CD14-positive monocyte (primary cell): ENCODE results near the gene ZNF653. TPM values are rescaled to one million over a fixed set of nuclear protein-coding genes. Genes with fewer than 3 reads are reported as not detected.

ENCODE experiments used
- DNase-seq, 3 donors: peaks; one replicate each; pipeline ENCODE4 v3.0.0-alpha.2; 2011 to 2022
- H2AFZ ChIP-seq: 2 replicates; pipeline ENCODE4 v1.6.0; 2012; ENCODE audit warnings: mild to moderate bottlenecking, low read depth, low read length, inconsistent platforms; ENCODE audit not compliant: insufficient read depth, poor library complexity, severe bottlenecking
- H3K27ac ChIP-seq, 2 donors: 1 replicate in 1 of 2; 2 replicates in 1 of 2; pipeline ENCODE4 v1.5.1; 2012 to 2013; ENCODE audit warnings: low read length in 2 of 2, control low read depth in 1 of 2, inconsistent platforms in 1 of 2, low read depth in 1 of 2, mild to moderate bottlenecking in 1 of 2
- H3K27me3 ChIP-seq, 2 donors: one replicate each; pipeline versions ENCODE4 v1.6.0 to v1.6.1; 2011 to 2013; ENCODE audit warnings: low read length in 2 of 2; ENCODE audit not compliant: control insufficient read depth in 2 of 2, insufficient read depth in 2 of 2
- H3K36me3 ChIP-seq, 2 donors: replicated peaks in 1 of 2; 1 replicate in 1 of 2; 2 replicates in 1 of 2; pipeline versions ENCODE4 v1.5.1 to v1.6.1; 2012 to 2013; ENCODE audit warnings: low read length in 2 of 2, control low read depth in 1 of 2, inconsistent platforms in 1 of 2, mild to moderate bottlenecking in 1 of 2; ENCODE audit not compliant: insufficient read depth in 2 of 2, control insufficient read depth in 1 of 2
- H3K4me1 ChIP-seq, 2 donors: 1 replicate in 1 of 2; 2 replicates in 1 of 2; pipeline versions ENCODE4 v1.5.1 to v1.6.1; 2012 to 2013; ENCODE audit warnings: low read length in 2 of 2, control low read depth in 1 of 2, inconsistent platforms in 1 of 2, mild to moderate bottlenecking in 1 of 2, moderate library complexity in 1 of 2; ENCODE audit not compliant: insufficient read depth in 2 of 2, control insufficient read depth in 1 of 2
- H3K4me2 ChIP-seq: replicated peaks from 2 replicates; pipeline ENCODE3; 2012; ENCODE audit warnings: low read length, moderate library complexity, mild to moderate bottlenecking; ENCODE audit not compliant: poor library complexity, severe bottlenecking; ENCODE audit errors: extremely low read depth
- H3K4me3 ChIP-seq, 3 experiments: fragments of 200-600 bp in 1 of 3; sonication (generic) in 1 of 3; replicated peaks in 1 of 3; 1 replicate in 2 of 3; 2 replicates in 1 of 3; pipeline ENCODE4 v1.5.1; 2011 to 2013; ENCODE audit warnings: low read length in 3 of 3, mild to moderate bottlenecking in 3 of 3, control low read depth in 2 of 3, low read depth in 2 of 3, inconsistent platforms in 1 of 3, moderate library complexity in 1 of 3
- H3K79me2 ChIP-seq: 2 replicates; pipeline ENCODE4 v1.6.0; 2012; ENCODE audit warnings: mild to moderate bottlenecking, control low read depth, inconsistent platforms, low read length, moderate library complexity; ENCODE audit not compliant: insufficient read depth
- H3K9ac ChIP-seq: 2 replicates; pipeline ENCODE4 v1.6.0; 2017; ENCODE audit warnings: low read length, mild to moderate bottlenecking; ENCODE audit not compliant: insufficient read depth, poor library complexity, severe bottlenecking
- H3K9me3 ChIP-seq, 2 donors: replicated peaks in 1 of 2; 1 replicate in 1 of 2; 2 replicates in 1 of 2; pipeline versions ENCODE4 v1.5.1 to v1.6.1; 2012 to 2013; ENCODE audit warnings: low read length in 2 of 2, control low read depth in 1 of 2; ENCODE audit not compliant: control insufficient read depth in 1 of 2, insufficient read depth in 1 of 2
- H4K20me1 ChIP-seq: 2 replicates; pipeline ENCODE4 v1.6.0; 2012; ENCODE audit warnings: mild to moderate bottlenecking, low read length, control low read depth, moderate library complexity; ENCODE audit not compliant: insufficient read depth
- H3K27ac Mint-ChIP-seq, 7 donors: one replicate each; pipeline ENCODE4 v1.8.0; 2020; ENCODE audit warnings: mild to moderate bottlenecking in 7 of 7, mixed read lengths in 7 of 7, moderate library complexity in 6 of 7, inconsistent platforms in 2 of 7
- H3K27me3 Mint-ChIP-seq, 3 donors: one replicate each; pipeline ENCODE4 v1.8.0; 2021 to 2022; ENCODE audit warnings: low read depth in 3 of 3, mild to moderate bottlenecking in 3 of 3, mixed read lengths in 3 of 3, moderate library complexity in 3 of 3, inconsistent platforms in 1 of 3
- H3K36me3 Mint-ChIP-seq, 2 donors: one replicate each; pipeline ENCODE4 v1.8.0; 2020; ENCODE audit warnings: mixed read lengths in 2 of 2, inconsistent platforms in 1 of 2, mild to moderate bottlenecking in 1 of 2
- H3K4me1 Mint-ChIP-seq: one replicate; pipeline ENCODE4 v1.8.0; 2020; ENCODE audit warnings: mild to moderate bottlenecking, mixed read lengths
- H3K4me3 Mint-ChIP-seq, 2 donors: one replicate each; pipeline ENCODE4 v1.8.0; 2020; ENCODE audit warnings: mild to moderate bottlenecking in 2 of 2, mixed read lengths in 2 of 2, moderate library complexity in 1 of 2
- H3K9me3 Mint-ChIP-seq, 7 donors: one replicate each; pipeline ENCODE4 v1.8.0; 2020 to 2022; ENCODE audit warnings: mixed read lengths in 7 of 7, mild to moderate bottlenecking in 6 of 7, moderate library complexity in 6 of 7, inconsistent platforms in 2 of 7
- CTCF ChIP-seq: fragments of 200-600 bp; IDR thresholded peaks from one replicate; pipeline ENCODE4 v1.8.0; 2022; ENCODE audit warnings: antibody characterized with exemption, mild to moderate bottlenecking
- WGBS: methylation state at CpG from one replicate; pipeline ENCODE4 v1.1.5; 2013; ENCODE audit warnings: missing lambda C conversion rate; ENCODE audit not compliant: insufficient coverage; 5-methylcytosine and 5-hydroxymethylcytosine counted together
- intact Hi-C, 2 donors: fragments of 100-400 bp; cut with micrococcal nuclease; formaldehyde crosslinking; loops; one replicate each; pipeline versions ENCODE4 v1.15.0 to v1.15.1; 2023
- polyA plus RNA-seq, 3 donors: library from polyadenylated mRNA; depleted of rRNA in 1 of 3; unstranded in 2 of 3; stranded (reverse) in 1 of 3; fragments of 300-500 nt in 2 of 3; fragments of >200 nt in 1 of 3; fragmentation: Illumina TruSeq in 2 of 3; gene quantifications; 1 replicate in 2 of 3; 2 replicates in 1 of 3; pipeline ENCODE4 v1.2.3, GENCODE V29; 2012 to 2021

ZNF653 gene
- polyA plus RNA-seq, 3 donors = 0.88 to 8.1 (median 1.2) TPM

DNA sequence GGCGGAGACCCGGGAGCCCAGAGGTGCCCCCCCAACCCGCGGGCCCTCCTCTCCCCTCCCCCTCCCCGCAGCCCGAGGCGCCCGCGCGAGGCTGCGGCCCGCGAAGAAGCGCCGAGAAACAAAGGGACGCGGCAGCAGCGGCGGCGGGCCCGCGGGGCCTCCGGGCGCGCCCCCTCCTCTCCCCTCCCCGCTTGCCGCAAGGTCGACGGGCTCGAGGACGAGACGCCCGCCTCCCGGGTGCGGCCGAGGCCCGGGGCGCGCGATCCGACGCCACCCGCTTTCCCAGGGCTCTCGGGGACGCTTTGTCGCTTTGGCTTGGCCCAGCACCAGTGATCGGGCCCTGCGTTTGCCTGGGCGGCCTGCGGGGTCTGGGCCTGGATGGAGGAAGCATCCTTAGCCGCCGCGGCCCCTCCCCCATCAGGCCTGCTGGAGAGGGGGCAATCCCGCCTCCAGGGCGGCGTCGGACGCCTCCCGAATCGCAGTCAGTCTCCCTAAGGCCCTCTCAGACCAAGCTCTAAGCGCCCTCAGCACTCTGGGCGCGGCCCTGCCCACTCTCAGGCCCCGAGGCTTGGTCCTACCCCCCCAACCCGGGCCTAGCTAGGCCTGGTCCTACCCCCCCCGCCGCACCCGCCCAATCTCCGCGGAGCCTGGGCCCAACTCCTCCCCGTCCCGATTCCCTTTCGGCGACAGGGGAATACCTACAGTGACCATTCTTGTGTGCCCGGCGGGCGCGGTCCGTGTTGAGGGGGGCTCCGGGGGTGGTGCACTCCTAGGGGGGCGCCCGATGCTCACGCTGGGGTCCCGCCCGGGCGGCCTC, 25.5 kb downstream of the ZNF653 start:
- peaks cover 23 to 53% of the 10 kb centered on the region in 2 donors for H3K27me3 ChIP-seq
- no peaks in the 10 kb centered on the region for H3K36me3 ChIP-seq
- WGBS = 8% methylated on average over 74 of the region's 86 CpGs
- no peak overlapping the region for H2AFZ ChIP-seq
- H3K9me3 ChIP-seq = peaks cover 7 to 21% of the 10 kb centered on the region in 2 donors
- Mint-ChIP-seq H3K4me1 (peaks cover 24% of the 10 kb centered on the region), H3K27me3 (peaks cover 48 to 70% (median 57%) of the 10 kb centered on the region in 3 donors), H3K36me3 (peaks cover 8 to 11% of the 10 kb centered on the region in 2 donors), H3K27ac (no peak overlapping the region), H3K4me3 (no peak overlapping the region), H3K9me3 (peaks cover 5 to 22% (median 11%) of the 10 kb centered on the region in 7 donors)
- intact Hi-C loops = loop anchor here in 1 of 2 donors (5.0 kb wide), 1 partner anchor 188 kb away; no protein-coding TSS in a partner anchor
- peaks cover 35 to 49% of the 10 kb centered on the region in 2 donors for H3K4me1 ChIP-seq
- peak overlapping the region in 1 of 3 experiments; percentile 30 for H3K4me3 ChIP-seq
- no peak overlapping the region for H3K27ac ChIP-seq
- DNase-seq = no peak
- no peaks in the 10 kb centered on the region for H4K20me1 ChIP-seq
- no peak for TF ChIP-seq CTCF
- H3K79me2 ChIP-seq = no peaks in the 10 kb centered on the region
- no peak overlapping the region for H3K9ac ChIP-seq
- H3K4me2 ChIP-seq = peak overlapping the region; percentile 41

DNA sequence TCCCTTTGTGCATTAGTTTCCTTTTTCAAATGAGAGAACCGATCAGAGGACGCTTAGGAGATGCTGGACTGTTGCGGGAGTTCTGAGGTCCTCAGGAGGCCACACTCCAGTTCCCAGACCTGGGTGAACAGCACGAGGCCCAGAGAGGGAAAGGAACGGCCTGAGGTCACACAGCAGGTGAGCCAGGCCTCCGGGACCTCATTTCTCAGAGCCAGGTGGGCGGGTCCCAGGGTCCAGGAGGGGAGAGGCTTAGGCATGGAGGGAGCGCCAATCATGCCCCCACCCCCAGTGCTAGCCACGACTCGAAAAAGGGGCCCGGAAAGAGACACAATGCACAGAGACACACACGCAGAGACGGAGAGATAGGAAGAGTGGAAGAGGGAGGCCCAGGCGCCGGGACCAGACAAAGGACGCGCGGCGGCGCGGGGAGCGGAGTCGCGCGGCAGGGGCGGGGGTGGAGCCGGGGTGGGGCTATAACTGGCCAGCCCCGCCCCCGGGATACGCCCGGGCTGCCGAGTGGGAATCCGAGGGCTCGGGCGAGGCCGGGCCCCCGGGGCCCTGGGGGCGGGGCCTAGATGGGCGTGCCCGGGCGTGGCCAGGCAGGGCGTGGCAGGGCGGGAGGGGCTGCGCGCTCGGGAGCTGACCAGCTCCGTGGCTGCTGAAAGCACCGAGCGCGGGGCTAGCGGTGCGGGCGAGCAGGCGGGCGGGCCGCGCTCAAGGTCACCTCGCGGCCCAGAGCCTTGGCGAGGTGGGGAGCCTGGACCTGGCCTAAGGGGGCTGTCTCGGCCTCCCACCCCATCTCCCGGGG, 26.3 kb downstream of the ZNF653 start:
- WGBS = 22% methylated on average over 46 of the region's 62 CpGs
- Mint-ChIP-seq H3K4me1 (peaks cover 24% of the 10 kb centered on the region), H3K36me3 (peaks cover 8 to 11% of the 10 kb centered on the region in 2 donors), H3K4me3 (peak overlapping the region; percentile 64 to 85), H3K9me3 (peaks cover 5 to 22% (median 11%) of the 10 kb centered on the region in 7 donors), H3K27me3 (peaks cover 48 to 74% (median 58%) of the 10 kb centered on the region in 3 donors), H3K27ac (peak overlapping the region in 2 of 7 donors; percentile 16 to 75)
- Histone ChIP-seq H3K4me3 (peak overlapping the region in 1 of 3 experiments; percentile 30), H3K9ac (no peak overlapping the region), H3K27me3 (peaks cover 23 to 53% of the 10 kb centered on the region in 2 donors), H4K20me1 (no peaks in the 10 kb centered on the region), H3K9me3 (peaks cover 7 to 21% of the 10 kb centered on the region in 2 donors), H3K4me1 (peaks cover 35 to 49% of the 10 kb centered on the region in 2 donors), H2AFZ (no peak overlapping the region), H3K4me2 (peak overlapping the region; percentile 41), H3K27ac (no peak overlapping the region), H3K79me2 (no peaks in the 10 kb centered on the region), H3K36me3 (no peaks in the 10 kb centered on the region)
- intact Hi-C loops = no loop called here
- no peak for DNase-seq
- TF ChIP-seq CTCF = no peak
